Measurements from ENCODE around the gene DPP6. TPM values are rescaled to one million over a fixed set of nuclear protein-coding genes. Genes with fewer than 3 reads are reported as not detected.

DPP6 gene
- total and polyA plus RNA-seq, 11 donors = 0.05 to 2.9 (median 0.11) TPM; not detected in 3

- ATAC-seq (no peak), DNase-seq (no peak)
- Histone ChIP-seq H3K4me3 (no peak overlapping the region), H3K4me1 (no peaks in the 10 kb centered on the region), H3K9me3 (no peaks in the 10 kb centered on the region), H3K27ac (no peak overlapping the region), H3K27me3 (peaks cover 0 to 5% (median 0%) of the 10 kb centered on the region in 9 donors), H3K36me3 (no peaks in the 10 kb centered on the region)
- TF ChIP-seq POLR2A (IDR thresholded peaks at IDR 0.05) (no peak), CTCF (IDR thresholded peaks at IDR 0.05) (no peak)
- WGBS, 4 donors = 77 to 88% (median 85%) methylated on average over 12 of the region's 12 CpGs
- intact Hi-C loops (cut with DNase I) = no loop called here
Measured at GRCh38 chr7:154336295-154336694, 284.1 kb downstream of the DPP6 start.

GRCh38 chr7:154338701-154339506 is 286.7 kb downstream of the DPP6 start:
- WGBS, 4 donors = 64 to 72% (median 70%) methylated on average over 23 of the region's 23 CpGs
- intact Hi-C loops (cut with DNase I) = no loop called here
- H3K4me3 ChIP-seq = no peak overlapping the region

GRCh38 chr7:154342971-154343633 is 290.9 kb downstream of the DPP6 start:
- H3K27me3 ChIP-seq = no peaks in the 10 kb centered on the region
- intact Hi-C loops (cut with DNase I) = no loop called here
- H3K36me3 ChIP-seq = no peaks in the 10 kb centered on the region
- H3K9me3 ChIP-seq = no peaks in the 10 kb centered on the region
- no peak overlapping the region for H3K27ac ChIP-seq
- ATAC-seq (no peak), DNase-seq (no peak)
- H3K4me3 ChIP-seq = no peak overlapping the region
- no peaks in the 10 kb centered on the region for H3K4me1 ChIP-seq
- TF ChIP-seq CTCF (IDR thresholded peaks at IDR 0.05) = no peak
- TF ChIP-seq POLR2A (IDR thresholded peaks at IDR 0.05) = no peak
- 68 to 74% (median 71%) methylated on average over 14 of the region's 14 CpGs for WGBS, 4 donors

More at GRCh38 chr7:154338701-154339506, 286.7 kb downstream of the DPP6 start:
- no peaks in the 10 kb centered on the region for H3K27me3 ChIP-seq
- no peaks in the 10 kb centered on the region for H3K4me1 ChIP-seq
- DNase-seq (no peak), ATAC-seq (no peak)
- no peak overlapping the region for H3K27ac ChIP-seq
- H3K9me3 ChIP-seq = no peaks in the 10 kb centered on the region
- H3K36me3 ChIP-seq = no peaks in the 10 kb centered on the region
- TF ChIP-seq CTCF (IDR thresholded peaks at IDR 0.05) = no peak
- TF ChIP-seq POLR2A (IDR thresholded peaks at IDR 0.05) = no peak

GRCh38 chr7:154343778-154344412 is 291.7 kb downstream of the DPP6 start:
- H3K27me3 ChIP-seq = no peaks in the 10 kb centered on the region
- TF ChIP-seq CTCF (IDR thresholded peaks at IDR 0.05) = no peak
- no peak for TF ChIP-seq POLR2A (IDR thresholded peaks at IDR 0.05)
- H3K27ac ChIP-seq = no peak overlapping the region
- DNase-seq = no peak
- no peaks in the 10 kb centered on the region for H3K9me3 ChIP-seq
- ATAC-seq = no peak
- H3K36me3 ChIP-seq = no peaks in the 10 kb centered on the region
- 81 to 87% (median 82%) methylated on average over 14 of the region's 14 CpGs for WGBS, 4 donors
- H3K4me1 ChIP-seq = no peaks in the 10 kb centered on the region
- H3K4me3 ChIP-seq = no peak overlapping the region
- intact Hi-C loops (cut with DNase I) = no loop called here

Measured in heart left ventricle (tissue), 16 donors.